CD14-positive monocyte (primary cell): ENCODE results near the gene RSPRY1. TPM values are rescaled to one million over a fixed set of nuclear protein-coding genes. Genes with fewer than 3 reads are reported as not detected.

ENCODE experiments used
- DNase-seq, 3 donors: peaks; one replicate each; pipeline ENCODE4 v3.0.0-alpha.2; 2011 to 2022
- H2AFZ ChIP-seq: 2 replicates; pipeline ENCODE4 v1.6.0; 2012; ENCODE audit warnings: mild to moderate bottlenecking, low read depth, low read length, inconsistent platforms; ENCODE audit not compliant: insufficient read depth, poor library complexity, severe bottlenecking
- H3K27ac ChIP-seq, 2 donors: 1 replicate in 1 of 2; 2 replicates in 1 of 2; pipeline ENCODE4 v1.5.1; 2012 to 2013; ENCODE audit warnings: low read length in 2 of 2, control low read depth in 1 of 2, inconsistent platforms in 1 of 2, low read depth in 1 of 2, mild to moderate bottlenecking in 1 of 2
- H3K27me3 ChIP-seq, 2 donors: one replicate each; pipeline versions ENCODE4 v1.6.0 to v1.6.1; 2011 to 2013; ENCODE audit warnings: low read length in 2 of 2; ENCODE audit not compliant: control insufficient read depth in 2 of 2, insufficient read depth in 2 of 2
- H3K36me3 ChIP-seq, 2 donors: replicated peaks in 1 of 2; 1 replicate in 1 of 2; 2 replicates in 1 of 2; pipeline versions ENCODE4 v1.5.1 to v1.6.1; 2012 to 2013; ENCODE audit warnings: low read length in 2 of 2, control low read depth in 1 of 2, inconsistent platforms in 1 of 2, mild to moderate bottlenecking in 1 of 2; ENCODE audit not compliant: insufficient read depth in 2 of 2, control insufficient read depth in 1 of 2
- H3K4me1 ChIP-seq, 2 donors: 1 replicate in 1 of 2; 2 replicates in 1 of 2; pipeline versions ENCODE4 v1.5.1 to v1.6.1; 2012 to 2013; ENCODE audit warnings: low read length in 2 of 2, control low read depth in 1 of 2, inconsistent platforms in 1 of 2, mild to moderate bottlenecking in 1 of 2, moderate library complexity in 1 of 2; ENCODE audit not compliant: insufficient read depth in 2 of 2, control insufficient read depth in 1 of 2
- H3K4me2 ChIP-seq: replicated peaks from 2 replicates; pipeline ENCODE3; 2012; ENCODE audit warnings: low read length, moderate library complexity, mild to moderate bottlenecking; ENCODE audit not compliant: poor library complexity, severe bottlenecking; ENCODE audit errors: extremely low read depth
- H3K4me3 ChIP-seq, 3 experiments: fragments of 200-600 bp in 1 of 3; sonication (generic) in 1 of 3; replicated peaks in 1 of 3; 1 replicate in 2 of 3; 2 replicates in 1 of 3; pipeline ENCODE4 v1.5.1; 2011 to 2013; ENCODE audit warnings: low read length in 3 of 3, mild to moderate bottlenecking in 3 of 3, control low read depth in 2 of 3, low read depth in 2 of 3, inconsistent platforms in 1 of 3, moderate library complexity in 1 of 3
- H3K79me2 ChIP-seq: 2 replicates; pipeline ENCODE4 v1.6.0; 2012; ENCODE audit warnings: mild to moderate bottlenecking, control low read depth, inconsistent platforms, low read length, moderate library complexity; ENCODE audit not compliant: insufficient read depth
- H3K9ac ChIP-seq: 2 replicates; pipeline ENCODE4 v1.6.0; 2017; ENCODE audit warnings: low read length, mild to moderate bottlenecking; ENCODE audit not compliant: insufficient read depth, poor library complexity, severe bottlenecking
- H3K9me3 ChIP-seq, 2 donors: replicated peaks in 1 of 2; 1 replicate in 1 of 2; 2 replicates in 1 of 2; pipeline versions ENCODE4 v1.5.1 to v1.6.1; 2012 to 2013; ENCODE audit warnings: low read length in 2 of 2, control low read depth in 1 of 2; ENCODE audit not compliant: control insufficient read depth in 1 of 2, insufficient read depth in 1 of 2
- H4K20me1 ChIP-seq: 2 replicates; pipeline ENCODE4 v1.6.0; 2012; ENCODE audit warnings: mild to moderate bottlenecking, low read length, control low read depth, moderate library complexity; ENCODE audit not compliant: insufficient read depth
- H3K27ac Mint-ChIP-seq, 7 donors: one replicate each; pipeline ENCODE4 v1.8.0; 2020; ENCODE audit warnings: mild to moderate bottlenecking in 7 of 7, mixed read lengths in 7 of 7, moderate library complexity in 6 of 7, inconsistent platforms in 2 of 7
- H3K27me3 Mint-ChIP-seq, 3 donors: one replicate each; pipeline ENCODE4 v1.8.0; 2021 to 2022; ENCODE audit warnings: low read depth in 3 of 3, mild to moderate bottlenecking in 3 of 3, mixed read lengths in 3 of 3, moderate library complexity in 3 of 3, inconsistent platforms in 1 of 3
- H3K36me3 Mint-ChIP-seq, 2 donors: one replicate each; pipeline ENCODE4 v1.8.0; 2020; ENCODE audit warnings: mixed read lengths in 2 of 2, inconsistent platforms in 1 of 2, mild to moderate bottlenecking in 1 of 2
- H3K4me1 Mint-ChIP-seq: one replicate; pipeline ENCODE4 v1.8.0; 2020; ENCODE audit warnings: mild to moderate bottlenecking, mixed read lengths
- H3K4me3 Mint-ChIP-seq, 2 donors: one replicate each; pipeline ENCODE4 v1.8.0; 2020; ENCODE audit warnings: mild to moderate bottlenecking in 2 of 2, mixed read lengths in 2 of 2, moderate library complexity in 1 of 2
- H3K9me3 Mint-ChIP-seq, 7 donors: one replicate each; pipeline ENCODE4 v1.8.0; 2020 to 2022; ENCODE audit warnings: mixed read lengths in 7 of 7, mild to moderate bottlenecking in 6 of 7, moderate library complexity in 6 of 7, inconsistent platforms in 2 of 7
- CTCF ChIP-seq: fragments of 200-600 bp; IDR thresholded peaks from one replicate; pipeline ENCODE4 v1.8.0; 2022; ENCODE audit warnings: antibody characterized with exemption, mild to moderate bottlenecking
- WGBS: methylation state at CpG from one replicate; pipeline ENCODE4 v1.1.5; 2013; ENCODE audit warnings: missing lambda C conversion rate; ENCODE audit not compliant: insufficient coverage; 5-methylcytosine and 5-hydroxymethylcytosine counted together
- intact Hi-C, 2 donors: fragments of 100-400 bp; cut with micrococcal nuclease; formaldehyde crosslinking; loops; one replicate each; pipeline versions ENCODE4 v1.15.0 to v1.15.1; 2023
- polyA plus RNA-seq, 3 donors: library from polyadenylated mRNA; depleted of rRNA in 1 of 3; unstranded in 2 of 3; stranded (reverse) in 1 of 3; fragments of 300-500 nt in 2 of 3; fragments of >200 nt in 1 of 3; fragmentation: Illumina TruSeq in 2 of 3; gene quantifications; 1 replicate in 2 of 3; 2 replicates in 1 of 3; pipeline ENCODE4 v1.2.3, GENCODE V29; 2012 to 2021

The RSPRY1 gene
- polyA plus RNA-seq, 3 donors, result 15.7 to 28.3 (median 21.3) TPM

DNA sequence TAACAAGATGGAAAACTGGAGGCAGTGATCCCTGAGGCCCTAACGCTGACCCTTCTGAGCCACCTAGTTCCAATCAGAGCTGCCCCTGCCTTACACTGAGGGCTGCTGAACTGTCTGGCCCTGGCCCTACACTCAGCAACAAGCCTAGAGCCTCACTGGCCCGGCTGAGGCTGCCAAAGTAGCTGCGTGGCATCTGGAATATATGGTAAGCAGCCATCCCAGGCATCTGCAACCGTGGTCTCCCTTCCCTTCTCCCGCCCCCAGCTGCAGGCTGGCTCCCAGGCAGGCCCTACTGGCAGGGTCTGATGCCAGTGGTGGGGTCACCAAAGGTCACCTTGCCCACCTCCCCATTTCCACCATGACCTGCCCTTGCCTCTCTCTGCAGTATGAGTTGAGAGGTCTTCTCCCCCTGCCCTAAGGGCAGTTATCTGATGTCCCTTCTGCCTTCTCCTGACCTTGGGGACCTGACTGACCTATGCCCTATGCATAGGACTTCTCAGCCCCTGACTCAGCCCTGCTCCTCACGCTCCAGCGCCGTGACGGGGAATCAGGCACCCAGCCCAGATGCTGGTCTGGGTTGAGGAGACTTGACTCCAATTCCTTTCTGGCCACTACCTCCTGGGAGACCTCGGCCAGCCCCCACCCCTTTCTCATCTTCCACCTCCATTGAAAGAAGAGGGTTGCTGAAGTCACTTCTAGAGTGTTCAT, 48.4 kb upstream of the RSPRY1 start:
- Mint-ChIP-seq H3K36me3 (peaks cover 30 to 54% of the 10 kb centered on the region in 2 donors), H3K27me3 (peaks cover 0 to 2% (median 2%) of the 10 kb centered on the region in 3 donors), H3K4me1 (peaks cover 25% of the 10 kb centered on the region), H3K27ac (peak overlapping the region in 2 of 7 donors; percentile 7 to 63), H3K4me3 (no peak overlapping the region), H3K9me3 (no peaks in the 10 kb centered on the region)
- Histone ChIP-seq H3K4me1 (peaks cover 15 to 17% of the 10 kb centered on the region in 2 donors), H3K79me2 (no peaks in the 10 kb centered on the region), H4K20me1 (peaks cover 4% of the 10 kb centered on the region), H3K36me3 (peaks cover 13 to 61% of the 10 kb centered on the region in 2 donors), H3K27ac (no peak overlapping the region), H3K4me3 (no peak overlapping the region), H2AFZ (no peak overlapping the region), H3K9ac (no peak overlapping the region), H3K4me2 (no peak overlapping the region), H3K27me3 (no peaks in the 10 kb centered on the region), H3K9me3 (no peaks in the 10 kb centered on the region)
- 81% methylated on average over 9 of the region's 10 CpGs for WGBS
- intact Hi-C loops, result no loop called here
- no peak for TF ChIP-seq CTCF
- no peak for DNase-seq

DNA sequence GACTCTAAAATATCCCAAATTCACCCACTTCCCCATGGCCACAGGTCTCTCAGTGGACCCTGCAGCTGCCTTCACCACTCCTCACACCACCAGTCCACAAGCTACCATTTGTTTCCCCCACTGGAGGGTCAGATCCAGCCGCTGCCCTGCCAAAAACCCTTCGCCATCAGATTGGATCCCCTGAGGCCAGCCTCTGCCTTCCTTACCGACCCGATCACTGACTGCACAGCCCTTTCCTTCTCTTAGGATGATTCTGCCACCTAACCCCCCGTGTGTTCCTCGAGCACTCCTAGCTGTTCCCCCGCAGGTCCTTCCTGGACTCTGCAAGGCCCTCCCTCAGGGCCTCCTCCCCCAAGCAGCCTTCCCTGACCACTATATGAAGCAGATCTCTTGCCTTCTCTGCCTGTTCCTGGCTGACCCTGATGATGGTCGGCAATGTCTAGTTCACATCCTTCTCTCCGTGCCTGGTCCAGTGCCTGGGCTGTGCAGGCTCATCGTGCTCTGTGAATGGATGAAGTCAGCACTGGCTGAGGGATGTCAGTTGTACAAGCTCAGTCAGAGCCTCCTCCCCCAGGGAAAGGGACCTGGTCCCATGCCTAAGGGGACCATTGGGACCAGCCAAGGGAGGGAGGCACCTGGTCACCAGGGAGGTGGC, 47.7 kb upstream of the RSPRY1 start:
- H3K36me3 ChIP-seq, result peaks cover 13 to 61% of the 10 kb centered on the region in 2 donors
- Mint-ChIP-seq H3K4me1 (peaks cover 25% of the 10 kb centered on the region), H3K36me3 (peaks cover 31 to 59% of the 10 kb centered on the region in 2 donors), H3K9me3 (no peaks in the 10 kb centered on the region), H3K27me3 (peaks cover 0 to 2% (median 2%) of the 10 kb centered on the region in 3 donors), H3K4me3 (no peak overlapping the region), H3K27ac (no peak overlapping the region)
- H3K9me3 ChIP-seq, result no peaks in the 10 kb centered on the region
- no peak overlapping the region for H2AFZ ChIP-seq
- H4K20me1 ChIP-seq, result peaks cover 4% of the 10 kb centered on the region
- H3K79me2 ChIP-seq, result no peaks in the 10 kb centered on the region
- no peak overlapping the region for H3K9ac ChIP-seq
- DNase-seq, result no peak
- no peak overlapping the region for H3K4me2 ChIP-seq
- TF ChIP-seq CTCF, result no peak
- H3K27me3 ChIP-seq, result no peaks in the 10 kb centered on the region
- H3K4me1 ChIP-seq, result peaks cover 15 to 17% of the 10 kb centered on the region in 2 donors
- 86% methylated on average over 10 of the region's 10 CpGs for WGBS
- intact Hi-C loops, result no loop called here
- H3K4me3 ChIP-seq, result no peak overlapping the region
- H3K27ac ChIP-seq, result no peak overlapping the region
